H1 (cell line): ENCODE results near the gene KIF26B.

ENCODE experiments used
- ATF2 ChIP-seq: IDR thresholded peaks from 2 replicates; pipeline ENCODE4 v1.6.1; 2012; ENCODE audit warnings: low read length, inconsistent platforms
- ATF3 ChIP-seq: IDR thresholded peaks from 2 replicates; pipeline ENCODE4 v1.6.1; 2011; ENCODE audit warnings: low read depth, mild to moderate bottlenecking, low read length; ENCODE audit not compliant: insufficient read depth
- BCL11A ChIP-seq, 2 experiments: IDR thresholded peaks; one replicate each; pipeline ENCODE4 v1.6.1; 2011; ENCODE audit warnings: low read depth in 2 of 2, low read length in 2 of 2, mild to moderate bottlenecking in 2 of 2
- CTCF ChIP-seq, 3 experiments: IDR thresholded peaks; 1 replicate in 2 of 3; 2 replicates in 1 of 3; pipeline versions ENCODE4 v1.5.1 to v1.6.1; 2011; ENCODE audit warnings: low read length in 3 of 3, mild to moderate bottlenecking in 3 of 3, inconsistent platforms in 2 of 3, low read depth in 1 of 3, moderate library complexity in 1 of 3; ENCODE audit not compliant: insufficient read depth in 1 of 3; ENCODE audit errors: control extremely low read depth in 1 of 3
- EP300 ChIP-seq, 2 experiments: IDR thresholded peaks; 1 replicate in 1 of 2; 2 replicates in 1 of 2; pipeline ENCODE4 v1.6.1; 2011 to 2012; ENCODE audit warnings: low read depth in 2 of 2, low read length in 2 of 2, mild to moderate bottlenecking in 2 of 2, borderline replicate concordance in 1 of 2, inconsistent platforms in 1 of 2, moderate library complexity in 1 of 2
- JUND ChIP-seq: IDR thresholded peaks from 2 replicates; pipeline ENCODE4 v1.6.1; 2011; ENCODE audit warnings: mild to moderate bottlenecking, improper control_type of control experiment, low read length
- POLR2A ChIP-seq, 2 experiments: IDR thresholded peaks; 1 replicate in 1 of 2; 2 replicates in 1 of 2; pipeline ENCODE4 v1.6.1; 2011; ENCODE audit warnings: low read depth in 2 of 2, low read length in 2 of 2, mild to moderate bottlenecking in 2 of 2; ENCODE audit errors: control extremely low read depth in 1 of 2
- SP2 ChIP-seq: IDR thresholded peaks from 2 replicates; pipeline ENCODE4 v1.6.1; 2012; ENCODE audit warnings: mild to moderate bottlenecking, low read length, inconsistent platforms
- YY1 ChIP-seq: IDR thresholded peaks from 2 replicates; pipeline ENCODE4 v1.6.1; 2011; ENCODE audit warnings: low read depth, mild to moderate bottlenecking, low read length

- no peak for TF ChIP-seq YY1
- no peak for TF ChIP-seq EP300 (IDR thresholded peaks at IDR 0.05; ENCODE audit: borderline replicate concordance in 1 of 2, low read depth in 2 of 2, low read length in 2 of 2)
- TF ChIP-seq ATF2, result no peak
- TF ChIP-seq ATF3, result no peak
- no peak for TF ChIP-seq CTCF (IDR thresholded peaks at IDR 0.05; ENCODE audit: control extremely low read depth in 1 of 3, insufficient read depth in 1 of 3, low read depth in 1 of 3, low read length in 3 of 3)
- TF ChIP-seq BCL11A (IDR thresholded peaks at IDR 0.05; ENCODE audit: low read depth in 2 of 2, low read length in 2 of 2), result no peak
- no peak for TF ChIP-seq POLR2A (IDR thresholded peaks at IDR 0.05; ENCODE audit: control extremely low read depth in 1 of 2, low read depth in 2 of 2, low read length in 2 of 2)
- TF ChIP-seq JUND, result no peak
- TF ChIP-seq SP2, result no peak
Measured at GRCh38 chr1:245158913-245159312, 4.1 kb downstream of the KIF26B start.
